GM19372 (cell line): Measurements from ENCODE around the gene CXCL11.
"Not testable (repeated sequence)": the region's sequence is repeated elsewhere in the genome, so short reads cannot be mapped to it uniquely, and the experiment has no call there.

ENCODE experiments used
- ATAC-seq: cut with Tn5 transposase; IDR thresholded peaks from one replicate; pipeline ENCODE4 v1.9.1; 2021; ENCODE audit warnings: mild to moderate bottlenecking, low read depth, moderate library complexity; ENCODE audit not compliant: unreplicated experiment

The CXCL11 gene

DNA sequence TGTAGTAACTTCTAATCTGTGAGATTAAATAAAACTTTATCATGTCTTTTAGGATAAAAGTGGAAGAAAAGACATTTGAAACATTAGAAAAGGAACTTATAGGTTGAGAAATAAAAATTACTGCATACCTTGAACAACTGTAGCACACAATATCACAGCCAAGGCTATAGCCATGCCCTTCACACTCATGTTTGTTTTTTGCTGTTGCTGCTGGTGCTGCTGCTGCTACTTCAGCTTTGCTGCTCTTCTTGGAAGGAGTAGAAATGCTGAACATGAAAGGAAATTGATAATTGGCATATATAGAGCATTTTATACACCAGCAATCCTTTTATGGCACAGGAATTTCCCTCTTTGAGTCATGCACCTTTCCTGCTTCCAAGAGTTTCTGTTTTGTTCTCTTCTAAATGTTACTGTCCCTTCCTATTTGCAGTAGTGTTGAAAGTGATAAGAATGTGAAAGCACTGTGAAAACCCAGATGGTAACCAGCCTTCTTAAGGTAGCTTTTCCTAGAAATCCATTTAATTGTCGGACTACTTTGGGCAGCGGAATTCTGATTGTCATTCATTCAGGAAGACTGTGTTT, at the start of gene CXCL11:
Gene CXCL11, minus strand, starts transcription at position 272 of the 582 bp plus-strand sequence. Its CDS starts 83 bp downstream, at position 189.
- no peak for ATAC-seq

DNA sequence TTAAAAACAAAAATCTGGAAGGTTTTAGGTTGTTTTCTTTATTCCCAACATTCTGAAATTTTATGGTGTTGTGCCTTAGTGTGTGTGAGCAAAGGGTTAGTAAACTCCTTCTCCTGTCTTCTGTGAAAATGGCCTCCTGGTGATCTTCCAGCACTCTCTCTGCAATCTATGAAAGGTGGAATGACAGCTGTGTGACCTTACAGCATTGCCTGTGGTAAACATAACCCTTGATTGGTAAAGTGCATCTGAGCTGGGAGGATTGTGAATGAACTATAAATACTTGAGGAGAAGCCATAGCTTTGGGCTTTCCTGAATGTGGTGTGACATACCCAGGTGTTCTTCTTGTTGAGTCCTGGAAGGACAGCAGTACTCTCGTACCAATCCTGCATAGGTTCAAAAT, 48.7 kb upstream of the CXCL11 start:
- no peak for ATAC-seq

DNA sequence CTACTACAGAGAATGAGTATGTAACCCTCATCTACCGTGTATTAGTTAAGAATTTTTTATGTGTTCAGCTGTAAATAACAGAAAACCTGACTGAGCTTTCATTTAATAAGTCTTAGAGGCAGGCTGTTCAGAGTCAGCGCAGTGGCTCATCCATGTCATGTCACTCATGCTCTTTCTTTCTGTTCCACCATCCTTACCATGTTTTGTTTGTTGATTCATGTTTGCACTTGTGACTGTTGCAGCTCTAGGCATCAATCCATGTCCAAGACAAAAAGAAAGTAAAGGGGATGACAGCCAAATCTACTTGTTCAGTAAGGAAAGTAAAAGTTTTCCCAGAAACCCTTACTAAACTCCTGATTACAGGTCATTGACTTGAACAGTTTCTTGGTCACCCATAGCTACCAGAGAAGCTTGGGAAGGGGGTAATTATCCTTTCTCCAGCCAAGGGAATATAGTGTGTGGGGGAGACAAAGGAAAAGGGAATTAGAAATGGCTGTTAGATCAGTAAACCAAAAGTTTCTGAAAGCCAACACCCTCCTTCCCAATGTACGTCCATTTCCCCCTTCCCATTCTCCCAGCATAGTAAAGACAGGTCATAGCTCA, 47.6 kb upstream of the CXCL11 start:
- no peak for ATAC-seq

DNA sequence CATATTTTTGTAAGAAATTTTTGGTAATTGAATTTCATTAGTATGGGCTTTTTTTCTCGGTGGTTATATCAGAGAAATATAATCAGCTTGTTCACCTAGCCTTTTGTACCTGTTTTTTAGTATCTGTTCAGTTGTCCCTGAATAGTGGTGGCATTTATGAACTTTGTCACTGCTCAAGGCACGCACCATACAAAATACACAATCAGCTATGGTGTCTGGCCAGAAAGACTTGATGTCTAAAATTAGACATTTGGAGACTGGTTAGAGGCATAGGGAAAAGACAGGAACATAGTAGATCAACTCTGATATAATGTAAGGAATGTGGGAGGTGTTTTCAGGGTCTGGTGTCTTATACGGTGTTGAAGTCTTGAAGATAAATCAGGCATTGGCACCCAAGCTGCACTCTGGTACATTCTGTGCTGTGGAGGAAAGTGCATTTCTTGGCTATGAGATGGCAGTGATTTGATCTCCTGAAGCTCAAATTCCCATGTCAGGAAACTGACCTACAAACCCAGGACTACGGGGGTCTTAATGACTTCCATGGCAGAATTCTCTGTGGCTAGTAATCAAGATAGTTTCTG, 42.3 kb upstream of the CXCL11 start:
- ATAC-seq, result no peak

DNA sequence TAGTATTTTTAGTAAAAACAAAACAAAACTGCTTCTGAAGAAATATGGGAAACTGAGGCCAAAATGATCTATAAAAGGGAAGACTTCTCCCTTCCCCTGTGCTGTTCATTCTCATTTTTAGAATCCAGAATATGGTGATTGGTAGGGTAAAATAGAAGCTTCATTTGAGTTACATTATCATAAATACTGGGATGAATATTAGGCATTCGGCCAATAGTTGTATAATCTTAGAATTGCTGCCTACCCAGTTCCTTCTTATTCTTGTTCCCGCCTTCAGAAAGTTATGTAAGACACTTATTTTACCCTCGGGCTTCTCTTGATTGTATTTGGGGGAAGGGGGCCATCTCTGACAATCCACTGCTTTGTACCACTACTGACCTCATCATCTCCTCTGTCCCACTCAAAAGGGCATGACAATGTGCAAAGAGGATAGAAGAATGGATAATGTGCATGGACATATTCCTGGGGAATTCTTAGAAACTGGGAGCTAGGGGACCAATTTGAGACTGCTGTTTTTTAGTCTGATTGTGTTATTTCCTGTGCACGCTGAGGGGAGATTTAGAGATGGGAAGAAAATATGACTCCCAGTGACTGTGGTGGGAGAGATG, 39.2 kb upstream of the CXCL11 start:
- ATAC-seq, result no peak

DNA sequence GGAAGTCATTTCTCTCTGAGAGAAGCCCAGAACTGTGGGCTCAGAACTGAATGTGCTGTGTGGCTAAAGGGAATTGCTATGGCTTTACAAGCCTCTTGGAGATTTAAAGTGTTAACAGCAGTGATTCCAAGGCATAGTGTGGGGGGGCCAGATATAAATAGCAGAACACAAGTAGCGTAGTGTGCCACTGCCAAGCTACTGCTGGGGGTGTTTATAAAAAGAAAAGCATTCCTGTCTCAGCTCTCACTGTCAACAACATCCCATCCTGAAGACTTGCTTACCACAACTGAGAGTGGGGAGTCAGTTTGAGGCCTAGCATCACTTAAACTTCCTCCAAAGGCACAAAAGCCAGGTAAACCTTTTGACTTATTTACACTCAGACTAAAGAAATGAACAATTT, 38.6 kb upstream of the CXCL11 start, which contains the start of gene ART3:
Gene ART3, plus strand, starts transcription at position 242 of the 400 bp plus-strand sequence. CDS start 1,181 bp downstream, outside the sequence.
- no peak for ATAC-seq

DNA sequence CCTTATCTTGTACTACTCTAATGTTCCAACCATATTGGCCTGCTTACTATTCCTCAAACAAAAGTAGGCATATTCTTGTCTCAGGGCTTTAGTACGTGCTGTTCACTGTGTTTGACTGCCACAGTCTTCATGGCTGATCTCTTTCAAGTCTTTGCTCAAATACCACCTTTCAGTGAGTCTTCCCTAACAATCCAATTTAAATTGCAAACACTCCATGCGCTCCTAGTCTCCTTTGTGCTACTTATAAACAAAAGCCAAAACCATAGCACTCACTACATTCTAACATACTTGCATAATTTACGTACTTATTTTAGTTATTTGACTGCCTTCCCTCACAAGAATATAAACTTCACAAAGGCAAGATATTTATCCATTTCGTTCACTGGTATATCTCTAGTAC, 36.9 kb upstream of the CXCL11 start:
- no peak for ATAC-seq

DNA sequence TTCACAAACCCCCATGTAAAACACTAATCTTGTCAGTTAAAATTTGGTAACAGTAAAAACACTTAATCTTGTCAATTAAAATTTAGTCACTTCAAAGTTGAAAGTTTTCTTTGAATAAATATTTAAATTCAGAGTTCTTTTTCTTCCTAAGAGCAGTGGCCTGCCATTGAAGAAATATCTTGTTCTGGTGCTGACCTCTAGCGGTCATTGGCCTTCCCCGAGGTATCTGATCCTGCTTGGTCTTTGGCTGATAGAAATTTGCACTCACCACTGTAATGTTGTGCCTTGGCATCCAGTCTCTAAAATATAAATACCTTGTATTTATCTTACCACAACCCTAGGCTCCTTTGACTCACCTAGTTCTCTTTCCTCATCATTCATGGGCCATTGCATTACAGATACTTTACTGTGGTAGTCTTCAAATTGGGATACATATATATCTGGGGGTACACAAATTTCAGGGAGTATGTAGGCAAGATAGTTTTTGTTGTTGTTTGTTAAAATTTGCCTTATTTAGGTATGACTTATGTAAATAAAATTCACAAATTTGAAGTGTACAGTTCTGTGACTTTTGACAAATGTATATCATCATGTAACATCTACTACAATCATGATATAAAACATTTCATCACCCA, 31.9 kb upstream of the CXCL11 start:
- ATAC-seq, result no peak

DNA sequence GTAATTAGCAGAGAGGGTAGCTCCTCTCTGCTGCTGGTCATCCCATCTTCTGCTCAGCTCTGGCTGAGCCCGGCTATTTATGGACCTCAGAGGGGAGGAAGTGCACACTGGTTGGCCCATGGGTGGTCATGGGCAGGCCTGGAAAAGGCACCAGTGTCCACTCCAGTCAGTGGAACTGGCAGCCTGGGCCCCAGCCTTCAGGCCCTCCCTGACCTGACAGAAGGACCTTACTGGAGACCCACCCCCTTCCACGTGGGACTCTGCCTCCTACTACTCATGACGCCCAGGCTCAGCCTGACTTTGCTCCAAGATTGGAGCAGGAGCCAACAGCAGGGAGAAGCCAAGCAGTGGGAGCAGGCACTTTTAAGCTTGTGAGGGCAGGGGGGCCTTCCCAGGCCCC, 30.7 kb upstream of the CXCL11 start:
- no peak for ATAC-seq

DNA sequence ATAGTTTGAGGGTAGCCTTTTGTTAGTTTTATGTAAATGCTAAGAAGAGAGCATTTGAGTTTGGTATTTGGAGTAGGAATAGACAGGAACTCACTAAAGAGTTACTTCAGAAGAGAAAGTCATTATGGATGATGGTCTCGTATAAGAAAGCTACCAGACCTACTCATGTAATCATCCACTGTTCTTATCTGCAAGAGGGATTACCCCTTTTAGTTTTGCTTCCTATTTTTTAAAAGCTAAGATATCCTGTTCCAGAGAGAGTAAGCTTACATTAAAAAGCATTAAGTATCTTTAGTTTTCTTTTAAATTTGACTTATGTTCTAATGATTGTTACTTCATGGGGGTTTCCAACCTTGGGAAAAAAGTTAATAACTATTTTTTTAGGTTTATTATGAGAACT, 26.1 kb upstream of the CXCL11 start:
- ATAC-seq, result peak; percentile 73

DNA sequence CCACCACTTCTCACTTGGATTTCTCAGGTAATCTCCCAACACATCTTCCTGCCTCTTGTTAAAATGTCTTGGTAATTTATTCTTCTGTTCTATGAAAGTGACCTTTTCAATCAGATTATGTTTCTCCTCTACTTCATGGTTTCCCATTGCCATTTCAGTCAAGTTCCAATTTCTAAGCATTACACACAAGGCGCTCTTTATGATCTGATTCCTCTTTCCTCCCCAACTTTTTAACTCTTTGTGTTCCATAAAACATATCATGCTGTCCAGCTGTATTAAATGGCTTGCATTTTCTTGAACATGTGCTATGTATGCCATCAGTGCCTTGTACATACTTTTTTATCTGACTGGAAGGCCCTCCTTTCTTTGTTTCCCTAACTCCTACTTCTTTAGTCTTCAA, 25.6 kb upstream of the CXCL11 start:
- no peak for ATAC-seq

DNA sequence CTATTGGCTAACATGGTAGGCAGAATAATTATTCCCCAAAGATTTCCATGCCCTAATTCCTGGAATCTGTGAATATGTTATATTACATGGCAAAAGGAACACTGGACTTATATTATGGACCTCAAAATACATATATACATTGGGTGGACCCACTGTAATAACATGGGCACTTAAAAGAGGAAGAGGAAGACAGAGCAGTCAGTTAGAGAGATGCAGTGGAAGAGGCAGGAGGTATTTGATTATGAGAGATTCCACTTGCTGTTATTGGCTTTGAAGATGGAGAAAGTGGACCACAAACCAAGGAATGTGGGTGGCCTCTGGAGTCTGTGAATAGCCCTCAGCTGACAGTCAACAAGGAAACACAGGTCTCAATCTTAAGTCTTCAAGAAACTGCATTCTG, 24.6 kb upstream of the CXCL11 start:
- no peak for ATAC-seq

DNA sequence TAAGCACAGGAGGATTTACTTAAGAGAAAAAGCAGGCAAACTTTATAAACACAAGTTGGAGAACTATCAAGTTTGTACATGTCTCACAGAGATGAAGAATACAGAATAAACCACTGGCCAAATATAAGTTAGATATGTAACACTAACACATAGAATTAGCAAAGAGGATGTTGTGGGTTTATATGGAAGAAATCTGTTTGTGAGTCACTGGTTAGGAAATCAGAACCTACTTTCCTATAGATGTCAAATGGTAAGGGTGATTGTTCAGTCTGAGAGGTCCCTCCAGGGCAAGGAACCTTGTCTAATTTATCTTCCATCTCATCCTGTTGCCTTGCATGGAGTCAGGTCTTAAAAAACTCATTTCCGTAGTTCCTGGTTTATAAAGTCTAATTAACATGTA, 23.9 kb upstream of the CXCL11 start:
- ATAC-seq, result no peak

DNA sequence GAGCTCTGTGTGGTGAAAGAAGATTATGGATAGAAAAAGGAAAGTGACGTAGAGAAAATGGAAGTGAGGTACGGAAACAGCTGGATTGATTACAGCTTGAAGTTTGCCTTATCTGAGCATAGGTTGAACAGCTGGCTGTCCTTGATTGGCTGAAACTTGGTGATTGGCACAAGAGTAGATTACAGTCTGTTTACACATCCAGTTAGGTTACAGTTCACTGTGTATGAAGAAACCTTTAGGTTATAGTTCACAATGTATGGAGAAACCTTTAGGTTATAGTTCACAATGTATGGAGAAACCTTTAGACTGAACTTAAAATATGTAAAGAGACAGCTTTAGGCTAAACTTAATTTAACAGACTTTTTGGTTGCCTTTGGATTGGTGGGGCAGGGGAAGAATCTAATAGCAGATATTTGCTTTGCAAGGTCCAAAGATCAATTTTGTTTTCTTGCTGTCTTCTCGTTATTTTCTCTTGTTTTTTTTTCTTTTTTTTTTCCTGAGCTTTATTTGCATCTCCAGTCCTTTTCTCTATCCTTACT, 23.1 kb upstream of the CXCL11 start:
- no peak for ATAC-seq

DNA sequence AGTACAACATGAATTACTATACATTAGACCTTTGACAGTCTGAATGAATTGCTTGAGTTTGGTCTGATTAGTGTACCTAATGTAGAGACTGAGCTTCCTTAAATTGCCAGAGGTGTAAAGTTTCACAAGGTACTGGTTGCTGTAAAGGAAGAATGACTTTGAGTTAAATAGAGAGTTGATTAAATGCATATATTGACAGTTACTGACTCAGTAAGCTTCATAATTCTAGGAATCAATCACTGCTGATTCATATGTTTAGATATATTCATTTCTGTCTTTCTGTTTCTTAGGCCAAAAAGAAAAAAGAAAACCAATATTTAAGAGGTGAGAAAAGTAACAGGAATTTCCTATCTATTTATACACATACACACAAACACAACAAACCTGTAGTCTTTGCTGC, 22.4 kb upstream of the CXCL11 start:
- ATAC-seq, result no peak

DNA sequence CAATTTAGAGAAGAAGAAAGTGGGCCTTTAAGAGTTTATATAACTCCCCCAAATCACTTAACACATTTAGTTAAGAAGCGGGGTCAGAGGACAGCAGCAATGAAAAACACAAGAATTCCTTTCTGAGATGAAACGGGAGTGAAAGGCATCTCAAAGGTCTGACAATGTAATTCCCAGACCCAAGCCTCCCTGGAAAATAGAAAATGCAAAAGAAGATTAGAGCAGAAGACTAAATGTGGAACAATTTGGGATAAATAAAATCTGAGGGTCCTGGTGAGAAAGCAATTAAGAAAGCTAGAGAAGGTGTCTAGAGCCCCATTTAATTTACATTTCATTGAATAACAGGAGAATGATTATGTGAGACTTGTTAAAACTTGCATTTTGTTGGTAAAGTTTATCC, 19.6 kb upstream of the CXCL11 start:
- ATAC-seq, result no peak

DNA sequence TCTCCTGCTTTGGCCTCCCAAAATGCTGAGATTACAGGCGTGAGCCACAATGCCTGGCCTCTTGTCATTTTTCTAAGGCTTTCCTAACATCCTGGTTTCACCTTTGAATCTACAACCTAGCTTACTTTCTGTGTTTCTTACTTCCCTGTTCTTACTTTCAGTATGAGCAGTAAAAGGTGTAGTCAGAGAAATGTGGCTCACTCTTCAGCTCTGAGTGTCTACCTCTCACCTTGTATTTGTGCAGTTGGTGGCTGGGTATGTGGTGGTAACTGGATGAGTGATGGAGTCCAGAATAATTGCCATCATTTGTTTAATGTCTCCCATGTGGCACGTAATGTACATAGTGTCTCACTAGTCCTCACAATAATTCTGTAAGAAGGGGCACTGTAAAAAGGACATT, 19.1 kb upstream of the CXCL11 start:
- ATAC-seq, result peak; percentile 98

DNA sequence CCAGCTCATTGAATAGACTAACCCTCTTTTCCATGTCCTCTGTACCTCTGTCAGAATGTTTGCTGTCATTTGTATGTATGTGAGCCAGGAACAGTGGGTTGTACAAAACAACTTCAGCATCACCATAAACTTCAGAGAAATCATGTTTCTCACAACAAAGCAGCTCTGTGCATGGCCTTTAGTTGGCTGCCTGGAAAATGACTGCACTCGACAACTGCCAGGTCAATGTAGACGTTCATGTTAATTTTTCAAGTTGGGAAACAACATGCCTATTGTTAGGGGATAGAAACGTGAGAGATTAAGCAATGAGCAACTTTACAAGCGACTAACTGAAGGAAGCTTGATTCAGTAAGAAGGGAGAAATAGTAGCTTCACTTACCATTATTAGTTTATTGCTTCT, 17.9 kb upstream of the CXCL11 start:
- no peak for ATAC-seq

DNA sequence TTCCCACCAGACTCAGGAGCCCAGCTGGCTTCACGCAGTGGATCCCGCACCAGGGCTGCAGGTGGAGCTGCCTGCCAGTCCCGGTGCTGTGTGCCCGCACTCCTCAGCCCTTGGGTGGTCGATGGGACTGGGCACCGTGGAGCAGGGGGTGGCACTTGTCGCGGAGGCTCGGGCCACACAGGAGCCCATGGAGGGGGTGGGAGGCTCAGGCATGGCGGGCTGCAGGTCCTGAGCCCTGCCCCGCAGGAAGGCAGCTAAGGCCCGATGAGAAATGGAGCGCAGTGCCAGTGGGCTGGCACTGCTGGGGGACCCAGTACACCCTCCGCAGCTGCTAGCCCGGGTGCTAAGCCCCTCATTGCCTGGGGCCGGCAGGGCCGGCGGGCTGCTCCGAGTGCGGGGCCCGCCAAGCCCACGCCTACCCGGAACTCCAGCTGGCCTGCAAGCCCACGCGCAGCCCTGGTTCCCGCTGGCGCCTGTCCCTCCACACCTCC, 14.7 kb upstream of the CXCL11 start:
- not testable (repeated sequence) for ATAC-seq

DNA sequence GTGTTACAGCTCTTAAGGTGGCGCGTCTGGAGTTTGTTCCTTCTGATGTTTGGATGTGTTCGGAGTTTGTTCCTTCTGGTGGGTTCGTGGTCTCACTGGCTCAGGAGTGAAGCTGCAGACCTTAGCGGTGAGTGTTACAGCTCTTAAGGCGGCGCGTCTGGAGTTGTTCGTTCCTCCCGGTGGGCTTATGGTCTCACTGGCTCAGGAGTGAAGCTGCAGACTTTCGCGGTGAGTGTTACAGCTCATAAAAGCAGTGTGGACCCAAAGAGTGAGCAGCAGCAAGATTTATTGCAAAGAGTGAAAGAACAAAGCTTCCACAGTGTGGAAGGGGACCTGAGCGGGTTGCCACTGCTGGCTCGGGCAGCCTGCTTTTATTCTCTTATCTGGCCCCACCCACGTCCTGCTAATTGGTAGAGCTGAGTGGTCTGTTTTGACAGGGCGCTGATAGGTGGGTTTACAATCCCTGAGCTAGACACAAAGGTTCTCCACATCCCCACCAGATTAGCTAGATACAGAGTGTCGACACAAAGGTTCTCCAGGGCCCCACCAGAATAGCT, 14.1 kb upstream of the CXCL11 start:
- ATAC-seq, result not testable (repeated sequence)

DNA sequence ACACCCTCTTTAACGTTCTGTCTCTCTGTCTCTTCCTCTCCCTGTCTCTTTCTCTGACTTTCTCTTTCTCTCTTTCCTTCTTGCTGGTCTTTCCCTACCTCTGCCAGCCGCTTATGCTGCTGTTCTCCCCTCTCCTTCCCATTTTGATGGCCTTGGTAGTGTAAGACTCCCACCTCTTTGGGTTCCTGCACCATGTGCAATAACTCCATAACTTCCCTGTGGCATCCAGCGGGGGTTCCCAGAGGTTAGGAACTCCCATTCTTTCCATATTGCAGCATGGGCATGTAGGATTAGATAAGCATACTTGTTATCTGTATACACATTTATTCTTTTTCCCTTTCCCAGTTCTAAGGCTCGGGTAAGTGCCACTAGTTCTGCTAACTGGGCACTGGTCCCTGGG, 8.8 kb upstream of the CXCL11 start:
- not testable (repeated sequence) for ATAC-seq
